ENCODE results near the gene CCDC83.
"Not testable (repeated sequence)": the region's sequence is repeated elsewhere in the genome, so short reads cannot be mapped to it uniquely, and the experiment has no call there.

Gene CCDC83

DNA sequence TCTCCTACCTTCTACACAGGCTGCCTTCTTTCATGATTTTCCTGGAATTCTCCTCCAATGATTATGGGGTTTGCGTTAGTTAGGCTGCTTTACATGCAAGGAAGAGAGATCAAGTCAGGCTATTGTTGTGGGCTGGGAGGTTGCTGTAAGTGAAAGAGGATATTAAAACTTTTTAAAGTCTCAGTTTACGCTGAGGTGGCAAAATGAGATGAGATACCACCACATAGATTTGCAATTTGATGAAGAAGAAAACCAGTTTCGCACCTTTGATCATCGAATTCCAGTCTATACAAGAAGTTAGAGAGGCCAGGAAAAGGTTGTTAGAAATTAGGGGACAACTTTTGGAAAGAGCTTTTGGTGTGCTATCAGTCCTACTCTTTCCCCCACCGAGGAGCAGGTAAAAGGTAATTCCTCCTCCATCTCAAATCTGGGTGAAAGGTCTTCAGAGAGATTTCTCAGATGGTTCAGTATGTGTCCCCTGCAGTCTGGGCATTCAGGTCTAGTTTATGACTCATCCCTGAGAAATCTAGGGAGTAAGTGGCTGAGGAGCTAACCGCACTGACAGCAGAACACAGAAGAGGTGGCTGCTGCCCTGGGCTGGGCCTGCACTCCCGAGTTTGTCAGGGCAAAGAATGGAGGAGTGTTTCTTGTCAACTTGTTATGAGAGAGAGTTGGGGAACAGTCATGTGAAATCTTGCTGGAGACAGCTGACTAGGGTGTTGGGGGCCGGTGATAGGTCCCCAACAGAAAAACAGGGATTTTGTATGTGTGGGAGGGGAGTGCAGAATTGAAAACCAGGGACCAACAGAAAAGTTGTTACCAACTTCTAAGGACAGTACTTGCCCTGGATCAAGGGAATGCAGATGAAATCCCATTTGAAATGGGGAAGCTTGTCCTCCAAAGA is 34.7 kb downstream of the CCDC83 start:
- no peak for DNase-seq

GRCh38 chr11:85893395-85893794 is 38.2 kb downstream of the CCDC83 start:
- DNase-seq, result no peak

GRCh38 chr11:85896876-85897275 is 41.7 kb downstream of the CCDC83 start:
- DNase-seq, result no peak

DNA sequence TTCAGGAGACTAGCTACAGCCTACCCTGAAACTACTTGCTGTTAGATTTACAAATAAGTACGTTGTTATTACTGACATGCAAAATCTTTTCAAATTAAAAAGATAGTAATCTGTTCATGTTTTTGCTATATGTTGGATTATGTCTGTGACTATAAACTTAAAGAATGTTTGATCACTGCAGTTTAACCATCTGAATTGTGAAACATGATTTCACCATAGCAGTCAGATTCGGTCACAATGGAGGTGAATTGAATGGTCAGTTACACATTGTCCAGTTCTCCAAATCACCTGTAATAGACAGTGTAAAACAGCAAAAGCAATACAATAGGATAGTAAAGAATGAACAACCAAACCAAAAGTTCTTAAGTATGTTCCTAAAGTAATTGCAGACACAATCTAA is 43.3 kb downstream of the CCDC83 start:
- DNase-seq, result no peak

DNA sequence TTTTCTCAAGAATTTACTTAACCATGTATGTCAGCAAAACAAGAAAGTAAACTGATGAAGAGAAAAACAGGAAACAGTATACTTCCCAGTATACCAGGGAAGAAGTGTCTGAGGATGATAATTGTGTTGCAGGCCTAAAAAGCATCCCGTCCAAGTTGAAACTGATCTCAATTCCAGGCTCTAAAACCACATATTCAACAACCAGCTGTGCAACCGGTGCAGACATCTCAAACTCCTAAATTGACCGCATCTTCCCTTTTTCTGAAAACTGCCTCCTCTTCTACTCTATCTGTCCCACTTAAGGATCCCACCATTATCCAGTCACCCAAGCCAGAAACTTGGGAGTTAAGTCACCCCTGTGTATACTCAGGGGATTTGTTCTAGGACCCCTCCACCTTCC is 47.2 kb downstream of the CCDC83 start:
- DNase-seq, result no peak

GRCh38 chr11:85903406-85903805 is 48.2 kb downstream of the CCDC83 start:
- no peak for DNase-seq

- no peak for DNase-seq
Measured at GRCh38 chr11:85903811-85904210, 48.6 kb downstream of the CCDC83 start.

- DNase-seq, result no peak
Measured at GRCh38 chr11:85912414-85912813, 57.2 kb downstream of the CCDC83 start.

- no peak for DNase-seq
Measured at GRCh38 chr11:85913513-85913912, 58.3 kb downstream of the CCDC83 start.

DNA sequence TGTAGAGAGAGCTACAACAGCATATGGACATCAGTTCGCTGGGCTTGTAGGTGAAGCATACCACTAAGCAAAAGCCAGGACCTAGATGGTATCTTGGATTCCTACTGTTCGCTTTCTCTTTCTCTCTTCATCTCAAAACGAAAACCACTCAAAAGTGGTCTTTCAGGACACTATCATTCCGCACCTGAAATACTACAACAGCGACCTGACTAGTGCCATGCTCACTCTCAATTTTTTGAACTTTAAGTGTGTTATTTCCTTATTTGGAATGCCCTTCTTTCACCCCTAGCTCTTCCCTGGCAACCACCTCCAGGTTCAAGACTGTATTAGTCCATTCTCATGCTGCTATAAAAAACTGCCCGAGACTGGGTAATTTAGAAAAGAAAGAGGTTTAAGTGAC is 59.2 kb downstream of the CCDC83 start:
- no peak for DNase-seq

DNA sequence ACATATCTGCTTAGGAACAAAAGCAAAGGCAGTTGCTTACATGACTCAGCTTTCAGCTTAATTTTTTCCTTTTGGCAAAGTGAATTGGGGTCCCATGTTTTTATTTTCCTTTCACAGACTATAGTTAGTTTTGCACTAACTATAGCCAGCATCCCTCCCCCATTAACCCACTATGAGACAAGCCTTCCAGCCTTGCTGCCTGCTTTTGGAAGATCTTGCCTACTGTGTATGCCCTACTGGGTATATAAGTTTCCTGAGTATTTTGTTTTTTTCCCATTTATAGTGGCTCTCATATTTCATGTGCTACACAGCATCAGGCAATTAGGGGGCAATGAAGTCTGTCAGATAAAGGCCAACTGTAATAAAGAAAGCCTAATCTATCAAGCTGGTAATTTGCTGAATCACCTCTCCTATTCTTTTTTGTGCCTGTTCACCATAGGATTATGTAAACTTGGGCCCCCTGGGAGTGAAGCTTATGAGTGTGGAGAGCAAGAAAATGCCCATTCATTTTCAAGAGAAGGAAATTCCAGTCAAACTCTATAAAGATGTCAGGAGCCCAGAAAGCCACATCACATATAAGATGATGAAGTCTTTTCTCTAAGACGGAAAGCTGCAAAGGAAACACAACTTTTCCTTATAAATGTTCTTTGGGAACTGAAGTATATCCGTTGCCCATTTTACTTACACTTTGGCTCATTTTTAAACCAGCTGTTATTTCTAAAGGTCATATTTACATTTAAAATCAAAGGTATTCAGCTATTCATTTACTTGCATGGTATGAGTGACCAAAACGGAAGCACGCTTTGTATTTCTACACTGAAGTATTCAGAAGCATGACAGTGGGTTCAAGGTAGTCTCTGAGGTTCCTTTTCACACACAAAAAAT is 64.0 kb downstream of the CCDC83 start:
- DNase-seq, result peak; percentile 94

DNA sequence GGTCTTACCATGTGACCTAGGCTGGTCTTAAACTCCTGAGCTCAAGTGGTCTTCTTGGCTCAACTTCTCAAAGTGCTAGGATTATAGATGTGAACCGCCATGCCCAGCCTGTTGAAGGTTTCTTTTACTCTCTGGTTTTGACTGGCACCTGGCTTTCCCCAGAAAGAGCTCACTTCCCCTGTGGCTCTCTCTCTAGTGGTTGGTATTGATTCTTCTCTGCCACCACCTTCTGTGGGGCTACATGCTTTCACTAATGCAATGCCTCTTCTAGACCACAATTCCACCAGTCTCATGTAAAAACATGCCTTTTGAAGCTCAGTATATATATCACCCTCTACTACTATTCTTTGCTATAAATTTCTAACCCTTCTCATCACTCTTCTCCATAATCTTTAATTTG is 67.2 kb downstream of the CCDC83 start:
- DNase-seq, result no peak

GRCh38 chr11:85923455-85923854 is 68.3 kb downstream of the CCDC83 start:
- DNase-seq, result peak; percentile 59

DNA sequence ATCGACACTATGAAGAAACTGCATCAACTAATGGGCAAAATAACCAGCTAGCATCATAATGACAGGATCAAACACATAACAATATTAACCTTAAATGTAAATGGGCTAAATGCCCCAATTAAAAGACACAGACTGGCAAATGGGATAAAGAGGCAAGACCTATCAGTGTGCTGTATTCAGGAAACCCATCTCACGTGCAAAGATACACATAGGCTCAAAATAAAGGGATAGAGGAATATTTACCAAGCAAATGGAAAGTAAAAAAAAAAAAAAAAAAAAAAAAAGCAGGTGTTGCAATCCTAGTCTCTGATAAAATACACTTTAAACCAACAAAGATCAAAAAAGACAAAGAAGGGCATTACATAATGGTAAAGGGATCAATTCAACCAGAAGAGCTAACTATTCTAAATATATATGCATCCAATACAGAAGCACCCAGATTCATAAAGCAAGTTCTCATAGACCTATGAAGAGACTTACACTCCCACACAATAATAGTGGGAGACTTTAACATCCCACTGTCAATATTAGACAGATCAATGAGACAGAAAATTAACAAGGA is 71.6 kb downstream of the CCDC83 start:
- not testable (repeated sequence) for DNase-seq

DNA sequence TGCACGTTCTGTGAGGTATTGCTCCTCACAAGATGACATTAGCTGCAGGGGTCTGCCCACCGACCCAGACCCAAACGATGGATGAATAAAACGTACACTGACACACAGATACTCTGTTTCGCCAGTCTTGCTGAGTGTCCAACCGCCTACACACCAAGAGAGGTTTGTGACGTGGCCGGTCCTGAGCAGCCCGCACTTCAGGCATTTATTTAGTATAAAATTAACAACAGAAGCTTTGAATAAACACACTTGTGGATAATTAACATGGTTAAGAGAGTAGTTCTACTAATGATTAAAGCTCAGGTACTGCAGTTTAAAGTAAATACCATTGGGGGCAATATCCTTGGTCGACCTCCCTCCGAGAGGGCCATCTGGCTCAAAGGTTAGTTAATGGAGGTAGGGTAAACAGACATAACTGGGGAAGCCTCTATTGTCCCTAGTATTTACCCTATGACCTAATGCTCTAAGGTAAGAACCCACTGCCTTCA is 75.7 kb downstream of the CCDC83 start:
- peak; percentile 53 for DNase-seq

GRCh38 chr11:85934596-85935169 is 79.5 kb downstream of the CCDC83 start:
- no peak for DNase-seq

DNA sequence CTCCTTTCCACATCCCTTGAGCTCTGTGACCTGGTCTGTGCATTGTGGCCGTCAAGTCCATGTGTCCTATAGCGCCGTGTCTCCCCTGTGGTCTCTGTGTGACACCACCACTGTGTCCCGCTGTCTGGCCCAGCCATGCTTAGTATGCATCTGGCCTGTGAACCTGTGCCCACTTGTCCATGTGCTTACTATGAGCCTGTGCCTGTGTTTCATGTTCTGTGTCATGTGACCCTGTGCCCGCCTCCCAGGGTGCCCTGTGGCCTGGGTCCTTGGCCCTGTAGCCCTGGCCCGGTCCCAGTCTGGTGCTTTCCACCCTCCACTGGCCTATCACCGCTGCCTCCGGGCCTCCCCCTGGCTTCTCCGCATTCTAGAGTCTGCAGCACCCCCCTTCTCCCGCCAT is 80.6 kb downstream of the CCDC83 start:
- DNase-seq, result no peak

DNA sequence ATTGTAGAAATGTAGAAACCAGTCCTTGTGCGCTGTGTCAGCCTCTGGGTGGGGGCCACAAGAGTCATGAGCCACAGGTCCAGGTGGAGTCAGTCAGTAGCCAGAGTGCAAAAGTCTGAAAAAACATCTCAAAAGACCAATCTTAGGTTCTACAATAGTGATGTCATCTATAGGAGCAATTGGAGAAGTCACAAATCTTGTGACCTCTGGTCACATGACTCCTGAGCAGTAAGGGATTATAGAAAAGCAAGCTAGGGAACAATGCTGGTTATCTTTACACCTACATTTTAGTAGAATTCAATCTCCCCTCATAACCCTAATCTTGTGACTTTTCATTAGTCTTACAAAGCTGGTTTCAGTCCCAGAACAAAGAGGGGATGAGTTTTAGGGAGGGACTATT is 82.7 kb downstream of the CCDC83 start:
- no peak for DNase-seq

DNA sequence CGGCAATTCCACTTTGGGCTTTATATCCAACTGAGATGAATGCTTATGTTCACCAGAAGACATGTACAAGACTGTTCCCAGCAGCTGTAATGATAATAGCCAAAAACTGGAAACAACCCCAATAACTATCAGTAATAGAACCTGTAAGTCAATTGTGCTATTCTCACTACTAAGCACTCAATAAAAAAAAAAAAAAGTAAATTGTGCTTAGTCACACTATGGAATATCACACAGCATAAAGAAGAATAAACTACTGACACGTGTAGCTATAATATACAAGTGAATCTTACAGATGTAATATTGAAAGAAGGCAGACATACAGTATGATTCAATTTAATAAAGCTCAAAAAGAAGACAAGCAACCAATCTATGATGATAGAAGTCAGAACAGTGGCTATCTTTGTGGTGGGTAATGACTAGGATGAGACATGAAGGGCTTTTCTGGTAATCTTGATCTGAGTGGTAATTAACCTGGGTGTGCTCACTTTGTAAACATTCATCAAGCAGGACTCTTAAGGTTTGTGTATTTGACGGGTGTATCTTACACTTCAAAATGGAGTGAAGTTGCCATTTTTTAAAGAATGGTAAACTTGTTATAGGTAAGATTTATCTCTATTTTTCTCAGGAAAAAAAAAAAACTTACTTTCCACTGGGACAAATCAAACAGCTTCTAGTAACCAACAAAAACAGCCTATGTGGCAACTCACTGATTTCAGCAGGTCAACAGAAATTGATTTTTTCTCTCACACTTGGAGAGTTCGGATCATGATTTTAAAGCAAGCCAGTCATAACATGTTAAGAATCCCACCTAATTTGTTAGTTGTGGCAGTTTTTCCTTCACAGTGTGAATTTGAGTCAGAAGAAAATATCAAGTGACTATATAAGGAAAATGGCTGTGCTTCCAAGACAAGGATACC is 84.2 kb downstream of the CCDC83 start:
- no peak for DNase-seq

- DNase-seq, result peak; percentile 88
Measured at GRCh38 chr11:85941380-85941973, 86.3 kb downstream of the CCDC83 start.

GRCh38 chr11:85945296-85945695 is 90.1 kb downstream of the CCDC83 start:
- no peak for DNase-seq

All from NCI-H2171 treated with DMSO at 0.1 percent for 48 hours (cell line).